ENCODE measurements around the gene RPL7A. TPM values are rescaled to one million over a fixed set of nuclear protein-coding genes. Genes with fewer than 3 reads are reported as not detected.
A peak's percentile ranks its signal among the peaks of the same experiment; 100 is the strongest.

Gene RPL7A
- total RNA-seq, 8 experiments from 2014 or later: 2,000 to 3,318 (median 3,013) TPM

GRCh38 chr9:133354766-133355165, 6.7 kb downstream of the RPL7A start:
- 33 to 100% (median 77%) methylated on average over 1 to 4 of the region's 7 CpGs; no CpG with 5 or more reads in 4 of the 10 experiments for WGBS, 10 experiments
- Histone ChIP-seq H3K4me1 (replicated peaks in 1 of 2) (peaks cover 15 to 17% of the 10 kb centered on the region in 2 donors), H3K27ac (no peak overlapping the region), H3K4me3 (no peak overlapping the region)
- ATAC-seq (replicated peaks in 6 of 8): no peak
- in situ Hi-C loops (cut with MboI; ENCODE audit: low pct_unique_long_range_greater_than_20kb in 2 of 9, low sequenced_read_pairs in 9 of 9, unreplicated experiment in 9 of 9): no loop called here

DNA sequence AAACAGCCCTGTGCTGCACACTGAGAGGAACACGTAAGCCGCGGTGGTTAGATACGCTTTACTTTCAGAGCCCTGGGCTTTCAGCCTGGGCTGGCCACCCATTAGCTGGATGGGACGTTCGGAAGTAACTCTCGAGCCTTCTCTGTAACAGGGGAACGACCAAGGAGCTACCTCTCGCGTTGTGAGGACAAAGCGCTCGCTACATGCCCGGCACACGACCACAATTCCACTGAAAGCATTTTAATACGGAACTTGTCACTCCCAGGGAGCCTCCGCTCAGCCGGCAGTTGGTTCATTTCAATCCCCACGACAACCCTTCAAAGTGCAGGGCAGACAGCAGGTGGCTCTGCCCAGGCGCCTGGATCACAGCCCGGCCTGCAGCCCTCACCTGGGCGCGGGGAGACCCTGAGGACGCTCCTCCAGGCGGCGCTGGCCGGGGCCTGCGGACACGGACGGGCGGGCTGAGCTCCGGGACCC, 7.9 kb downstream of the RPL7A start:
- Histone ChIP-seq H3K27ac (peak overlapping the region; percentile 75 to 93), H3K4me3 (peak overlapping the region; percentile 67 to 97 (median 75)), H3K4me1 (replicated peaks in 1 of 2) (peaks cover 15% of the 10 kb centered on the region in 2 donors)
- ATAC-seq (replicated peaks in 6 of 8): peak in 5 of 8 experiments; percentile 12 to 46 (median 42)
- WGBS, 10 experiments: 0 to 7% (median 1%) methylated on average over 1 to 8 of the region's 31 CpGs; no CpG with 5 or more reads in 4 of the 10 experiments
- in situ Hi-C loops (cut with MboI; ENCODE audit: low pct_unique_long_range_greater_than_20kb in 2 of 9, low sequenced_read_pairs in 9 of 9, unreplicated experiment in 9 of 9): no loop called here

GRCh38 chr9:133356391-133357091, 8.5 kb downstream of the RPL7A start, which contains the start of the genes SURF1 and SURF2:
Gene SURF1, minus strand, starts transcription at chr9:133356487. Its CDS starts 34 bp downstream, at chr9:133356453.
Gene SURF2, plus strand, starts transcription at chr9:133356550. Its CDS starts 43 bp downstream, at chr9:133356593.
- peaks cover 15% of the 10 kb centered on the region in 2 donors for H3K4me1 ChIP-seq (replicated peaks in 1 of 2)
- in situ Hi-C loops (cut with MboI; ENCODE audit: low pct_unique_long_range_greater_than_20kb in 2 of 9, low sequenced_read_pairs in 9 of 9, unreplicated experiment in 9 of 9): no loop called here
- H3K27ac ChIP-seq: peak within 1 kb of the TSS; percentile 75 to 93
- WGBS, 10 experiments: 0% methylated on average over 2 to 4 of the region's 78 CpGs; no CpG with 5 or more reads in 8 of the 10 experiments
- ATAC-seq (replicated peaks in 6 of 8): peak; percentile 73 to 90 (median 84)
- peak within 1 kb of the TSS; percentile 67 to 97 (median 75) for H3K4me3 ChIP-seq

DNA sequence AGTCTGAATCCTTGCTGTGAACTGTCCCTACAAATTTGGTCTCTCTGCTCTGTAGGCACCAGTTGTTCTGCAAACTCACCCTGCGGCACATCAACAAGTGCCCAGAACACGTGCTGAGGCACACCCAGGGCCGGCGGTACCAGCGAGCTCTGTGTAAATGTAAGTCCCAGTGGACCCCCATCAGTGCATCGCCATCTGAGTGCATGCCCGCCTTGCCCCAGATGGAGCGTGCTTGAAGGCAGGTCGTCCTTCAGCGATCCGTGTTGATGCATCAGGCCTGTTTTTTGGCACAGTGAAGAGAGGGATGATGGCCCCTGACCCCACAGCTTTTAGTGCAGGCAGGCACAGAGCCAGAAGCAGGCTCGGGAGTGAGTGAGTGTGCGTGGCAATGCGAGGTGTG, 9.6 kb downstream of the RPL7A start:
- in situ Hi-C loops (cut with MboI; ENCODE audit: low pct_unique_long_range_greater_than_20kb in 2 of 9, low sequenced_read_pairs in 9 of 9, unreplicated experiment in 9 of 9): no loop called here
- Histone ChIP-seq H3K4me3 (peak overlapping the region in 3 of 5 donors; percentile 67 to 97 (median 85)), H3K27ac (no peak overlapping the region), H3K4me1 (replicated peaks in 1 of 2) (peaks cover 15% of the 10 kb centered on the region in 2 donors)
- WGBS, 10 experiments: 77 to 93% (median 81%) methylated on average over 2 to 8 of the region's 14 CpGs; no CpG with 5 or more reads in 6 of the 10 experiments
- ATAC-seq (replicated peaks in 6 of 8): no peak

- Histone ChIP-seq H3K4me1 (replicated peaks in 1 of 2) (peaks cover 15% of the 10 kb centered on the region in 2 donors), H3K4me3 (no peak overlapping the region), H3K27ac (no peak overlapping the region)
- peak in 1 of 8 experiments; percentile 7 for ATAC-seq (replicated peaks in 6 of 8)
- in situ Hi-C loops (cut with MboI; ENCODE audit: low pct_unique_long_range_greater_than_20kb in 2 of 9, low sequenced_read_pairs in 9 of 9, unreplicated experiment in 9 of 9): loop anchor here in 1 of 9 experiments (10.0 kb wide), 1 partner anchor 125 kb away; no protein-coding TSS in a partner anchor
- WGBS, 10 experiments: 14 to 92% (median 60%) methylated on average over 1 to 7 of the region's 20 CpGs; no CpG with 5 or more reads in 6 of the 10 experiments
Measured at GRCh38 chr9:133359399-133360175, 11.6 kb downstream of the RPL7A start.

DNA sequence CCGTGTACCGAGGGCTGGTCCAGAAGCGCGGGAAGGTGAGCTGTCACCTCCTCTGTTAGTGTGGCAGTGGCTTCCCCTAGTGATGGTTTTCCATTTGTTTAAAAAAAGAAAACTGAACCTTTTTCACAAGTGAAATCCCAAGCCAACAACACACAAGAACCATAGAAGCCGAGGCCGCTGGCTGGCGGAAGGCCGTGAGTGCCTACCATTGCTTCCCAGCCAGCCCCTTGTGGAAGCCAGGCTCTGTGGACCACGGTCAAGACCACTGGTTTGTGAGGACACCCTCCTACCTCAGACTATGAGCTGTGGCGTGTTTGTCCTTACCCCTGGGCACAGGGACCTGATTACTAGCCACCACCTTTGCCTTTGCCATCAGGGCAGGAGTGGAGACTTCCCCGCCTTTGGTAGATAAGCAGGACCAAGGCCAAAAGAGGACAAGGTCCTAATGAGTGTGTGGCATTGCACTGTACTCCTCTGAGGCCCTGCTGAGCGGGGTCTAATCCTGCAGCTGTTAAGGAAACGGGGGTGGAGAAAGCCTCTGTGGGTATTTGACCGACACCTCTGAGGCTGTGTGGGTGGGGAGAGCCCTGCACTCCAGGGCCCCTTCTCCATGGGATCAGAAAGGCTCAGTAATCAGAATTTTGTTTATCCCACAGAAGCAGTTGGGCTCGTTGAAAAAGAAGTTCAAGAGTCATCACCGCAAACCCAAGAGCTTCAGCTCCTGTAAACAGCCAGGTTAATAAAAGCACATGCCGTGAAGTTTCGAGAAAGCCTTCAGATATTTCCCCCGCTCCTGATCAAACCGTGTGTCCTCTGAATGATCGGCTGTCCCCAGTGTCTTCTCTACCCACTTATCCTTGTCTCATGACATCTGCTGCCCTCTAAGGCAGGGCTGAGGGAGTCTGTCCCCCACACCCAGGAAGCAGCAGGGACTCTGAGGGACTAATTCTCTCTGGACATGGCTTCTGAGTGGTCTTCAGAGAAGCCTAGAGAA, 12.7 kb downstream of the RPL7A start:
- no peak for ATAC-seq (replicated peaks in 6 of 8)
- no peak overlapping the region for H3K27ac ChIP-seq
- WGBS, 10 experiments: 60 to 100% (median 87%) methylated on average over 1 to 14 of the region's 21 CpGs
- H3K4me3 ChIP-seq: no peak overlapping the region
- in situ Hi-C loops (cut with MboI; ENCODE audit: low pct_unique_long_range_greater_than_20kb in 2 of 9, low sequenced_read_pairs in 9 of 9, unreplicated experiment in 9 of 9): loop anchor here in 1 of 9 experiments (10.0 kb wide), 1 partner anchor 124 kb away; no protein-coding TSS in a partner anchor
- H3K4me1 ChIP-seq (replicated peaks in 1 of 2): peaks cover 7 to 8% of the 10 kb centered on the region in 2 donors

- no peak overlapping the region for H3K27ac ChIP-seq
- H3K4me1 ChIP-seq (replicated peaks in 1 of 2): peaks cover 7% of the 10 kb centered on the region in 2 donors
- in situ Hi-C loops (cut with MboI; ENCODE audit: low pct_unique_long_range_greater_than_20kb in 2 of 9, low sequenced_read_pairs in 9 of 9, unreplicated experiment in 9 of 9): loop anchor here in 1 of 9 experiments (10.0 kb wide), 1 partner anchor 123 kb away; no protein-coding TSS in a partner anchor
- H3K4me3 ChIP-seq: no peak overlapping the region
- 60 to 100% (median 89%) methylated on average over 1 to 8 of the region's 13 CpGs; no CpG with 5 or more reads in 2 of the 10 experiments for WGBS, 10 experiments
- no peak for ATAC-seq (replicated peaks in 6 of 8)
Measured at GRCh38 chr9:133361507-133362092, 13.6 kb downstream of the RPL7A start.

DNA sequence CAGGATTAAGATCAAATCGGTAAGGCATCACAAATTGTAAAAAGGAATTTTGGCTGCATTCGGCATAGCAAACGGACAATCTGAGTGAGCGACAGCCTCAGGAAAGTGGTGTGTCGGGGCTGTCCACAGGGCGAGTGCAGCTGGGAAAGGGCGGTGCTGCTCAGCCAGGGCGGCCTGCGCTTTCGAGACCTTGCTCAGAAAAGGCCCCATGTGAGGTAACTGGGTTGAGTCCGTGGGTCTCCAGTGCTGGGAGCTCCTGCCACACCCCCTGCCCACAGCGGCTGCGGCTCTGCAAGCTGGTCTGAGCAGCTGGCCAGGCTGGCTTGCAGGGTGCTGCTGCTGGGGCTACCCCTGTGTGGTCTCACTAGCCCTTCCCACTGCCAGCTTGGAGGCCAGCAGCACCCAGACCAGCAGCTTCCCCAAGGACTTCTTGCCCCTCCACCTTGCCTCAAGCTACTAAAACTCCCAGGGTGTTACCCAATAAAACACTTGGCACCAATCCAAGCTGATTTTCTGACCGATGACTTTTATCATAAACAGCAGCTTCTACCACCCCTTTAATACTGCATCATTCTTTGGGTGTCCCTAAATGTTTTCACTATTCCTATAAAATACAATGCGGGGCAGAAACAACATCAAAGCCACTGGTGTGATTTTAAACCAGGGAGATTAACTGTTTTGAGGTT, 14.5 kb downstream of the RPL7A start:
- 54 to 100% (median 87%) methylated on average over 2 to 15 of the region's 15 CpGs; no CpG with 5 or more reads in 2 of the 10 experiments for WGBS, 10 experiments
- in situ Hi-C loops (cut with MboI; ENCODE audit: low pct_unique_long_range_greater_than_20kb in 2 of 9, low sequenced_read_pairs in 9 of 9, unreplicated experiment in 9 of 9): loop anchor here in 1 of 9 experiments (10.0 kb wide), 1 partner anchor 122 kb away; no protein-coding TSS in a partner anchor
- ATAC-seq (replicated peaks in 6 of 8): peak in 3 of 8 experiments; percentile 10 to 71 (median 13)
- Histone ChIP-seq H3K4me3 (no peak overlapping the region), H3K4me1 (replicated peaks in 1 of 2) (peaks cover under 1 to 3% of the 10 kb centered on the region in 2 donors), H3K27ac (no peak overlapping the region)

GRCh38 chr9:133366435-133366834, 18.4 kb downstream of the RPL7A start:
- Histone ChIP-seq H3K27ac (no peak overlapping the region), H3K4me3 (no peak overlapping the region), H3K4me1 (replicated peaks in 1 of 2) (peaks cover 0 to 2% of the 10 kb centered on the region in 2 donors)
- no peak for ATAC-seq (replicated peaks in 6 of 8)
- in situ Hi-C loops (cut with MboI; ENCODE audit: low pct_unique_long_range_greater_than_20kb in 2 of 9, low sequenced_read_pairs in 9 of 9, unreplicated experiment in 9 of 9): loop anchor here in 1 of 9 experiments (10.0 kb wide), 1 partner anchor 118 kb away; no protein-coding TSS in a partner anchor
- 50 to 100% (median 80%) methylated on average over 1 of the region's 11 CpGs; no CpG with 5 or more reads in 7 of the 10 experiments for WGBS, 10 experiments

- in situ Hi-C loops (cut with MboI; ENCODE audit: low pct_unique_long_range_greater_than_20kb in 2 of 9, low sequenced_read_pairs in 9 of 9, unreplicated experiment in 9 of 9): loop anchor here in 1 of 9 experiments (10.0 kb wide), 1 partner anchor 118 kb away; no protein-coding TSS in a partner anchor
- H3K27ac ChIP-seq: no peak overlapping the region
- H3K4me1 ChIP-seq (replicated peaks in 1 of 2): peaks cover 0 to 2% of the 10 kb centered on the region in 2 donors
- ATAC-seq (replicated peaks in 6 of 8): no peak
- no peak overlapping the region for H3K4me3 ChIP-seq
- 84 to 100% (median 98%) methylated on average over 1 to 15 of the region's 22 CpGs; no CpG with 5 or more reads in 5 of the 10 experiments for WGBS, 10 experiments
Measured at GRCh38 chr9:133367221-133367620, 19.2 kb downstream of the RPL7A start.

- ATAC-seq (replicated peaks in 6 of 8): peak in 2 of 8 experiments; percentile 3 to 5
- in situ Hi-C loops (cut with MboI; ENCODE audit: low pct_unique_long_range_greater_than_20kb in 2 of 9, low sequenced_read_pairs in 9 of 9, unreplicated experiment in 9 of 9): loop anchor here in 1 of 9 experiments (10.0 kb wide), 1 partner anchor 117 kb away; no protein-coding TSS in a partner anchor
- Histone ChIP-seq H3K27ac (no peak overlapping the region), H3K4me3 (no peak overlapping the region), H3K4me1 (replicated peaks in 1 of 2) (peaks cover 0 to 2% of the 10 kb centered on the region in 2 donors)
- WGBS, 10 experiments: 78 to 100% (median 95%) methylated on average over 1 to 6 of the region's 10 CpGs; no CpG with 5 or more reads in 4 of the 10 experiments
Measured at GRCh38 chr9:133367778-133368177, 19.8 kb downstream of the RPL7A start.
